Stomach (tissue), 9 donors: ENCODE results near the gene D2HGDH. TPM values are rescaled to one million over a fixed set of nuclear protein-coding genes. Genes with fewer than 3 reads are reported as not detected.
"Not testable (repeated sequence)": the region's sequence is repeated elsewhere in the genome, so short reads cannot be mapped to it uniquely, and the experiment has no call there.

ENCODE experiments used
- DNase-seq, 2 donors: peaks; one replicate each; pipeline versions ENCODE4 v3.0.0 to v3.0.0-alpha.2; 2013 to 2019
- H3K27ac ChIP-seq, 5 donors: fragments of 200-600 bp in 4 of 5; sonication (generic) in 4 of 5; one replicate each; pipeline ENCODE4 v1.5.1; 2013 to 2019; ENCODE audit warnings: mild to moderate bottlenecking in 1 of 5, moderate library complexity in 1 of 5
- H3K27me3 ChIP-seq, 3 donors: fragments of 200-600 bp; sonication (generic); one replicate each; pipeline ENCODE4 v1.5.1; 2017 to 2019; ENCODE audit warnings: mixed run types in 1 of 3
- H3K36me3 ChIP-seq, 4 donors: fragments of 200-600 bp; sonication (generic); 1 replicate in 3 of 4; 2 replicates in 1 of 4; pipeline ENCODE4 v1.5.1; 2016 to 2019
- H3K4me1 ChIP-seq, 4 donors: fragments of 200-600 bp; sonication (generic); one replicate each; pipeline ENCODE4 v1.5.1; 2016 to 2019
- H3K4me3 ChIP-seq, 4 donors: fragments of 200-600 bp; sonication (generic) in 3 of 4; one replicate each; pipeline ENCODE4 v1.5.1; 2016 to 2019; ENCODE audit warnings: mild to moderate bottlenecking in 1 of 4
- H3K9me3 ChIP-seq, 4 donors: fragments of 200-600 bp; sonication (generic); one replicate each; pipeline ENCODE4 v1.5.1; 2016 to 2019
- EP300 ChIP-seq: sonication (generic); formaldehyde crosslinking; IDR thresholded peaks from one replicate; pipeline ENCODE4 v1.6.1; 2017; ENCODE audit warnings: antibody characterized with exemption
- POLR2A ChIP-seq, 4 donors: fragments of 450-650 bp; IDR thresholded peaks; one replicate each; pipeline ENCODE4 v1.6.1; 2016; ENCODE audit warnings: antibody characterized with exemption in 4 of 4, control low read depth in 2 of 4, mild to moderate bottlenecking in 1 of 4, moderate library complexity in 1 of 4
- POLR2AphosphoS5 ChIP-seq, 3 donors: sonication (generic); formaldehyde crosslinking; IDR thresholded peaks; one replicate each; pipeline ENCODE4 v1.6.1; 2016; ENCODE audit warnings: antibody characterized with exemption in 3 of 3
- WGBS, 5 donors: extraction: QIAGEN DNeasy Blood & Tissue Kit in 3 of 5; methylation state at CpG; one replicate each; pipeline versions ENCODE4 v1.1.5 to v1.1.7; 2013 to 2018; 5-methylcytosine and 5-hydroxymethylcytosine counted together
- intact Hi-C: fragments of 100-400 bp; cut with DNase I; formaldehyde crosslinking; loops from one replicate; pipeline ENCODE4 v1.15.1; 2023; ENCODE audit warnings: low total_unique reads
- polyA plus RNA-seq, 3 donors: library from polyadenylated mRNA; stranded (reverse); fragments of 200-250 nt; gene quantifications; one replicate each; pipeline ENCODE4 v1.2.3, GENCODE V29; 2013
- total RNA-seq, 5 donors: library from RNA; depleted of rRNA; stranded (reverse); fragments of >200 nt; gene quantifications; one replicate each; pipeline versions ENCODE4 v1.1.0 to v1.2.3, GENCODE V29; 2014 to 2016
- TF ChIP-seq, protein P1 (sequence below), 7 experiments: fragments of 450-650 bp in 4 of 7; fragments of 200-600 bp in 3 of 7; sonication (generic) in 3 of 7; IDR thresholded peaks; one replicate each; pipeline ENCODE4 v1.5.1; 2016 to 2019; ENCODE audit warnings: antibody characterized with exemption in 7 of 7, control low read depth in 2 of 7, mild to moderate bottlenecking in 1 of 7
- donor health status: healthy with polysubstance abuse.
- donor health status: Bipolar disorder and iron deficiency.
- donor health status: healthy.

The D2HGDH gene
- total and polyA plus RNA-seq, 8 donors = 17.3 to 369 (median 27.9) TPM

DNA sequence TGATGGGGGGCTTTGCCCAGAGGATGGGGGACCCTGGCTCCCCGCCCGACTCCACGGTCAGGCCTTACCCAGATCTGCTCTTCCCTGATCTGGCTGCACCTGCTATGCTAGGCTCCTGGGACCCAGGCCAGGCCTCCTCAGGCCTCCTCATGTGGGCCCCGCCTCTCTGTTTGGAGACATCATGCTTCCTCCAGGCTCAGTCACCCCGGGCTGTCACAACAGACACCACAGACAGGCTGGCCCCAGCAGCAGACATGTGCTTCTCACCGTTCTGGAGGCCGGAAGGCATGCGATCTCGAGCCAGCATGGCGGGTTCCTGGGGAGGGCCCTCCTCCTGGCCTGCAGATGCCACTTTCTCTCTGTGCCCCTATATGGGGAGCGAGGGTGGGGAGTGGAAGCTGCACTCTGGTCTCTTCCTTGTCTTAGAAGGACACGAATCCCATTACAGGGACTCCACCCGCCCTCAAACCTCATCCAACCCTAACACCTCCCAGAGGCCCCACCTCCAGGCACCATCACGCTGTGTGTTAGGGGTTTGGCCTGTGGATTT, 63.7 kb downstream of the D2HGDH start:
- WGBS, 5 donors = 78 to 88% (median 83%) methylated on average over 9 to 14 of the region's 14 CpGs
- Histone ChIP-seq H3K4me3 (no peak overlapping the region), H3K27me3 (peaks cover 4 to 63% (median 7%) of the 10 kb centered on the region in 3 donors), H3K27ac (no peak overlapping the region), H3K36me3 (no peaks in the 10 kb centered on the region), H3K9me3 (no peaks in the 10 kb centered on the region), H3K4me1 (peaks cover 2 to 4% (median 3%) of the 10 kb centered on the region in 4 donors)
- TF ChIP-seq, protein P1, sequence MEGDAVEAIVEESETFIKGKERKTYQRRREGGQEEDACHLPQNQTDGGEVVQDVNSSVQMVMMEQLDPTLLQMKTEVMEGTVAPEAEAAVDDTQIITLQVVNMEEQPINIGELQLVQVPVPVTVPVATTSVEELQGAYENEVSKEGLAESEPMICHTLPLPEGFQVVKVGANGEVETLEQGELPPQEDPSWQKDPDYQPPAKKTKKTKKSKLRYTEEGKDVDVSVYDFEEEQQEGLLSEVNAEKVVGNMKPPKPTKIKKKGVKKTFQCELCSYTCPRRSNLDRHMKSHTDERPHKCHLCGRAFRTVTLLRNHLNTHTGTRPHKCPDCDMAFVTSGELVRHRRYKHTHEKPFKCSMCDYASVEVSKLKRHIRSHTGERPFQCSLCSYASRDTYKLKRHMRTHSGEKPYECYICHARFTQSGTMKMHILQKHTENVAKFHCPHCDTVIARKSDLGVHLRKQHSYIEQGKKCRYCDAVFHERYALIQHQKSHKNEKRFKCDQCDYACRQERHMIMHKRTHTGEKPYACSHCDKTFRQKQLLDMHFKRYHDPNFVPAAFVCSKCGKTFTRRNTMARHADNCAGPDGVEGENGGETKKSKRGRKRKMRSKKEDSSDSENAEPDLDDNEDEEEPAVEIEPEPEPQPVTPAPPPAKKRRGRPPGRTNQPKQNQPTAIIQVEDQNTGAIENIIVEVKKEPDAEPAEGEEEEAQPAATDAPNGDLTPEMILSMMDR (IDR thresholded peaks at IDR 0.05) = no peak
- TF ChIP-seq POLR2A (IDR thresholded peaks at IDR 0.05) (no peak), EP300 (no peak), POLR2AphosphoS5 (IDR thresholded peaks at IDR 0.05) (no peak)
- intact Hi-C loops = no loop called here
- peak; percentile 7 to 22 for DNase-seq

DNA sequence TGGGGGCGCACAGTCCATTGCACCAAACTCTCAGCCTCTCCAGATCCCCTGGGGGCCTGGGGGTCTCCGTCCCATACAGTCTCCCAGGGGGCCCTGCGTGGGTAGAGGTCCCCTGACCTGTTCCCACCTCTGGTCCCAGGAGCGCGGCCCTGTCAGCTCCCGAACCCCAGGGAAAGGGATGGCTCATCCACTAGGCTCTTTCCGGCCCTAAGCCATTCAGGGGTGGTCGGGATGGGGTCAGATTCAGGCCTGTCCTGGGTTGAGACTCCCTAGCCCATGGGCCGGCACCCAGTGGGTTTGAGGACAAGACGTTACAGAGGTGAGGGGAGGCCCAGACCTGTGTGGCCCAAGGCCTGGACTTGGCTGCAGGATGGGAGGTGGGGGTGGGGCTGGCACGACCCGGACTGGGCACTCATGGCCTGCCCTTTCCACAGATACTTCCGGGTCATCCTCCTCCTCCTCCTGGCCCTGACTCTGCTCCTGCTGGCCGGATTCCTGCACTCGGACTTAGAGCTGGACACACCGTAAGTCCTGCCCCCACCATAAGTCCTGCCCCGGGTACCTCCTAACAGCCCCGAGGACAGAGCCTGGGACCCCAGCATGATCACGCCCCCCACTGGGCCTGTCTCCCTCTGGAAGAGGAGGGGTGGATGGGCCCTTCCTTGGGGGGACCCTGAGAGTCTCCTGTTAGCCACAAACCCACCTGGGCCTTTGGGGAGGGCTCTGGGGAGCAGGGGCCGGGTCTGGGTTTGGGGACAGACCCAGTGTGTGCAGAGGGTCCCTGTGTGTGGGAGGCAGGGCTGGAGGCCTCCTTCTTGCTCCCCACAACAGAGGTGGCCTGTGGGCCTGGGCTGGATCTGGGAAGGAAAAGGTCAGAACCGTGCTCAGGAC, 64.4 kb downstream of the D2HGDH start:
- Histone ChIP-seq H3K4me3 (no peak overlapping the region), H3K36me3 (no peaks in the 10 kb centered on the region), H3K9me3 (no peaks in the 10 kb centered on the region), H3K27ac (no peak overlapping the region), H3K27me3 (peaks cover 4 to 71% (median 14%) of the 10 kb centered on the region in 3 donors), H3K4me1 (peaks cover 9 to 11% (median 10%) of the 10 kb centered on the region in 4 donors)
- intact Hi-C loops = no loop called here
- TF ChIP-seq POLR2AphosphoS5 (IDR thresholded peaks at IDR 0.05) = no peak
- WGBS, 5 donors = 88 to 94% (median 92%) methylated on average over 9 to 21 of the region's 21 CpGs
- DNase-seq = no peak

DNA sequence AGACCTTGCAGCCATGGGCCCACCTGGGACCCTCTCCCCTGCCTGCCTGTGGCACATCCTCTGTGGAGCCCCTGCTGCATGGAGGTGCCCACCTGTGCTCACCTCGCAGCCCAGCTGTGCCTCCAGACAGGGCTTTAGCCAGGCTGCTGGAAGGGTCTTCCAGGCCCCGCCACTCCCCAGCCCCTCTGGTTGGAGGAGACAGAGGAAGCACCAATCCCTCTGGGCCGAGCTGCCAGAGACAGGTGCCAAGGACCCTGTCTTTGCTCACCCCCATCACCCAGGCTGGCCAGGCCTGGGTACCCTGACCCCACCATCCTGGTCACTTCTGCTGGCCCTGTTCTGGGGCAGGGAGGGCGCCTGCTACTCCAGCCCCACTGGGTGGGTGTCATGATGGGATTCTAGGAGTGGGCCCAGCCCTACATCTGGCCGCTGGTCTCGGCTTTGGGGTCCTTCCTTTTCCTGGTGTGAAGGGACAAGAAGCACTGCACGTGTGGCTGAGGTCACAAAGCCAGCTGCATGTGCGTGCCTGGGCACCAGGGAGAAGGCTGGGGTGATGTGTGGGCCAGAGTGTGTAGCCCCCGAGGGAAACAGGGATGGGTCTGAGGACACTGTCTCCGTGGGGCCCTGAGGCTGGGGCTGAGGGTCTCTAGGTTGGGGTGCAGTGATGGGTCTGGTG, 65.2 kb downstream of the D2HGDH start:
- intact Hi-C loops = no loop called here

DNA sequence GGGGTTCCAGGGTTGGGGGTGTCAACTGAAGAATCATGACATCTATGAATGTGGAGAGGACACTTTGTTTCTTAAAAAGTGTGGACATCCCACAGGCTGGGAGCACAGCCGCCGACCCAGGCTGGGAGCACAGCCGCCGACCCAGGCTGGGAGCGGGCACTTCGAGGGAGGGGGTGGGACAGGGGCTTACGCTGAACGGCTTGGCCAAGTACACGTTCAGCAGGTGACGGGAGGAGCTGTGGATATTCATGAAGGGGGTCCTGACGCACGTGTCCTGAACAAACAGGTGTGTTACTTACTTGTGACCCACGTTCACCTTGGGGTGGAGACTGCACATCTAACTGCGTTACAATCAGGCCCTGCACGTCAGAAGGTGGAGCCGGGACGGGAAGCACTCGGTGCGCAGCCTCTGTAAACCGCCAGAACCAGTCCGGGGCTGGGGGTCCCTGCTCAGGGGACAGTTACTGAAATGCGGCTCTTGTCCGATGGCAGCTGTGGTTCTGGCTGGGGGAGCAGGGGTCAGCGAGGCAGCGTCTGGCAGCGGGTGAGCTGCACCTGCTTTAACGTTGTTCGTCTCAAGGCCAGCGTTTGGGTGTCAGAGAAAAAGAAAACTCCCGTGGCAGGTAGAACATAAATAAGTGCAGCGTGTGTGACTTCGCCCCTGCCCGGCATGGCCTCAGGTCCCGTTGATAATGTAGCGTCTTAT, 65.9 kb downstream of the D2HGDH start:
- DNase-seq = peak in 1 of 2 donors; percentile 49
- H3K4me3 ChIP-seq, H3K9me3 ChIP-seq, intact Hi-C loops, H3K27ac ChIP-seq, H3K36me3 ChIP-seq: not testable (repeated sequence)
- 51 to 67% (median 62%) methylated on average over 34 to 35 of the region's 35 CpGs for WGBS, 5 donors
- peaks cover 15 to 22% (median 21%) of the 10 kb centered on the region in 4 donors for H3K4me1 ChIP-seq
- H3K27me3 ChIP-seq = peaks cover 8 to 82% (median 25%) of the 10 kb centered on the region in 3 donors

More for the DNA sequence above, 65.2 kb downstream of the D2HGDH start:
- no peaks in the 10 kb centered on the region for H3K36me3 ChIP-seq
- 77 to 91% (median 89%) methylated on average over 7 to 10 of the region's 10 CpGs for WGBS, 5 donors
- H3K27me3 ChIP-seq = peaks cover 11 to 78% (median 22%) of the 10 kb centered on the region in 3 donors
- no peak for DNase-seq
- no peak overlapping the region for H3K4me3 ChIP-seq
- no peak overlapping the region for H3K27ac ChIP-seq
- TF ChIP-seq, protein P1 (IDR thresholded peaks at IDR 0.05) = no peak
- no peak for TF ChIP-seq EP300
- H3K4me1 ChIP-seq = peaks cover 15 to 19% (median 18%) of the 10 kb centered on the region in 4 donors
- no peaks in the 10 kb centered on the region for H3K9me3 ChIP-seq
